Tibial artery (tissue), 4 donors: ENCODE data around the gene RICTOR.
A peak's percentile ranks its signal among the peaks of the same experiment; 100 is the strongest.

Source experiments
- DNase-seq, 2 donors: peaks; one replicate each; pipeline ENCODE4 v3.0.0-alpha.2; 2019
- H3K27ac ChIP-seq, 2 donors: fragments of 200-600 bp; sonication (generic) in 1 of 2; 1 replicate in 1 of 2; 2 replicates in 1 of 2; pipeline ENCODE4 v1.5.1; 2018 to 2019; ENCODE audit warnings: mild to moderate bottlenecking in 1 of 2
- H3K27me3 ChIP-seq, 2 donors: fragments of 200-600 bp; sonication (generic) in 1 of 2; one replicate each; pipeline versions ENCODE4 v1.5.1 to v1.6.0; 2016 to 2019
- H3K36me3 ChIP-seq, 3 donors: fragments of 200-600 bp; sonication (generic) in 2 of 3; one replicate each; pipeline ENCODE4 v1.5.1; 2016 to 2019; ENCODE audit warnings: mild to moderate bottlenecking in 2 of 3
- H3K4me1 ChIP-seq, 4 donors: fragments of 200-600 bp; sonication (generic) in 2 of 4; 1 replicate in 3 of 4; 2 replicates in 1 of 4; pipeline ENCODE4 v1.5.1; 2016 to 2019
- H3K4me3 ChIP-seq, 2 donors: fragments of 200-600 bp; sonication (generic) in 1 of 2; 1 replicate in 1 of 2; 2 replicates in 1 of 2; pipeline ENCODE4 v1.5.1; 2018 to 2019; ENCODE audit warnings: mild to moderate bottlenecking in 2 of 2
- H3K9me3 ChIP-seq, 3 donors: fragments of 200-600 bp; sonication (generic) in 1 of 3; one replicate each; pipeline ENCODE4 v1.5.1; 2016 to 2019
- intact Hi-C: fragments of 100-400 bp; cut with DNase I; formaldehyde crosslinking; loops from one replicate; pipeline ENCODE4 v1.15.0; 2023; ENCODE audit warnings: low total_unique reads
- TF ChIP-seq, protein P1 (sequence below), 2 experiments: fragments of 200-600 bp in 1 of 2; fragments of 450-650 bp in 1 of 2; IDR thresholded peaks; one replicate each; pipeline ENCODE4 v1.5.1; 2017 to 2019; ENCODE audit warnings: antibody characterized with exemption in 2 of 2, mild to moderate bottlenecking in 1 of 2, moderate library complexity in 1 of 2

RICTOR gene, protein sequence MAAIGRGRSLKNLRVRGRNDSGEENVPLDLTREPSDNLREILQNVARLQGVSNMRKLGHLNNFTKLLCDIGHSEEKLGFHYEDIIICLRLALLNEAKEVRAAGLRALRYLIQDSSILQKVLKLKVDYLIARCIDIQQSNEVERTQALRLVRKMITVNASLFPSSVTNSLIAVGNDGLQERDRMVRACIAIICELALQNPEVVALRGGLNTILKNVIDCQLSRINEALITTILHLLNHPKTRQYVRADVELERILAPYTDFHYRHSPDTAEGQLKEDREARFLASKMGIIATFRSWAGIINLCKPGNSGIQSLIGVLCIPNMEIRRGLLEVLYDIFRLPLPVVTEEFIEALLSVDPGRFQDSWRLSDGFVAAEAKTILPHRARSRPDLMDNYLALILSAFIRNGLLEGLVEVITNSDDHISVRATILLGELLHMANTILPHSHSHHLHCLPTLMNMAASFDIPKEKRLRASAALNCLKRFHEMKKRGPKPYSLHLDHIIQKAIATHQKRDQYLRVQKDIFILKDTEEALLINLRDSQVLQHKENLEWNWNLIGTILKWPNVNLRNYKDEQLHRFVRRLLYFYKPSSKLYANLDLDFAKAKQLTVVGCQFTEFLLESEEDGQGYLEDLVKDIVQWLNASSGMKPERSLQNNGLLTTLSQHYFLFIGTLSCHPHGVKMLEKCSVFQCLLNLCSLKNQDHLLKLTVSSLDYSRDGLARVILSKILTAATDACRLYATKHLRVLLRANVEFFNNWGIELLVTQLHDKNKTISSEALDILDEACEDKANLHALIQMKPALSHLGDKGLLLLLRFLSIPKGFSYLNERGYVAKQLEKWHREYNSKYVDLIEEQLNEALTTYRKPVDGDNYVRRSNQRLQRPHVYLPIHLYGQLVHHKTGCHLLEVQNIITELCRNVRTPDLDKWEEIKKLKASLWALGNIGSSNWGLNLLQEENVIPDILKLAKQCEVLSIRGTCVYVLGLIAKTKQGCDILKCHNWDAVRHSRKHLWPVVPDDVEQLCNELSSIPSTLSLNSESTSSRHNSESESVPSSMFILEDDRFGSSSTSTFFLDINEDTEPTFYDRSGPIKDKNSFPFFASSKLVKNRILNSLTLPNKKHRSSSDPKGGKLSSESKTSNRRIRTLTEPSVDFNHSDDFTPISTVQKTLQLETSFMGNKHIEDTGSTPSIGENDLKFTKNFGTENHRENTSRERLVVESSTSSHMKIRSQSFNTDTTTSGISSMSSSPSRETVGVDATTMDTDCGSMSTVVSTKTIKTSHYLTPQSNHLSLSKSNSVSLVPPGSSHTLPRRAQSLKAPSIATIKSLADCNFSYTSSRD (N-terminal part only)

DNA sequence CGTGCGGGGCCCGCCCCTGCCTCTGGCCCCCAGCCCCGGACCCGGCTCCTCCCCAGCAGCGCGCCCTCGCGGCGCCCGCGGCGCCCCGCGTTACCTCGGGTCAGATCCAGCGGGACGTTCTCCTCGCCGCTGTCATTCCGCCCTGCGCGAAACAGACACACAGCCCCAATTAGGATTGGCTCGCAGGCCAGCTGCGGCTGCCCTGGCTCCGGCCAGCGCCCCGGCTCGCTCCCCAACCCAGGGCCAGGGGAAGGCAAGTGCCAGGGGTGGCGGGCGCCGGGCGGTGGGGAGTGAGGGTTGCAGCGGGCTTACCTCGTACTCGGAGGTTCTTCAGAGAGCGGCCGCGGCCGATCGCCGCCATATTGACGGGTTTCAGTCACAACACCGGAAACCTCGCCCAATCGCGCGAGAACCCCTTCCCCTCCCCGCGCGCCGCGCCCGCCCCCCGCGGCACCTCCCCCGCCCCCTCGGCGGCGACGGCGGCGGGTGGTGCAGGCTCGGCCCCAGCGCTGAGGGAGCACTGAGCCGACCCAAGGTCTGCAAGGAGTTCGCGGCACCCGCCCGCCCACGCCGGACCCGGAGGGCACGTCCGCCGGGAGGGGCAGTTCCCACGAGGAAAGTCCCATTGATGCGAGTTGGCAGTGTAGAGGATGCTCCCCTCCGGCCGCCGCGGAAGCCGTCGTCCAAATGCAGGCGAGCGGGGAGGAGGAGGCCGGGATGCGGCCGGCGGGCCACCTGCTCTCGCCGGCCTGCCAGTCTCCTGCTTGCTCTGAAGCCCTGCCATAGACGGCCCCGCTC, at the start of gene RICTOR:
Gene RICTOR (minus strand): TSS at position 383 of the 798 bp plus-strand sequence. CDS start 22 bp downstream, at position 361.
- intact Hi-C loops = loop anchor here (5.0 kb wide), 1 partner anchor 57 kb away; no protein-coding TSS in a partner anchor
- H3K27me3 ChIP-seq = no peaks in the 10 kb centered on the region
- TF ChIP-seq, protein P1, sequence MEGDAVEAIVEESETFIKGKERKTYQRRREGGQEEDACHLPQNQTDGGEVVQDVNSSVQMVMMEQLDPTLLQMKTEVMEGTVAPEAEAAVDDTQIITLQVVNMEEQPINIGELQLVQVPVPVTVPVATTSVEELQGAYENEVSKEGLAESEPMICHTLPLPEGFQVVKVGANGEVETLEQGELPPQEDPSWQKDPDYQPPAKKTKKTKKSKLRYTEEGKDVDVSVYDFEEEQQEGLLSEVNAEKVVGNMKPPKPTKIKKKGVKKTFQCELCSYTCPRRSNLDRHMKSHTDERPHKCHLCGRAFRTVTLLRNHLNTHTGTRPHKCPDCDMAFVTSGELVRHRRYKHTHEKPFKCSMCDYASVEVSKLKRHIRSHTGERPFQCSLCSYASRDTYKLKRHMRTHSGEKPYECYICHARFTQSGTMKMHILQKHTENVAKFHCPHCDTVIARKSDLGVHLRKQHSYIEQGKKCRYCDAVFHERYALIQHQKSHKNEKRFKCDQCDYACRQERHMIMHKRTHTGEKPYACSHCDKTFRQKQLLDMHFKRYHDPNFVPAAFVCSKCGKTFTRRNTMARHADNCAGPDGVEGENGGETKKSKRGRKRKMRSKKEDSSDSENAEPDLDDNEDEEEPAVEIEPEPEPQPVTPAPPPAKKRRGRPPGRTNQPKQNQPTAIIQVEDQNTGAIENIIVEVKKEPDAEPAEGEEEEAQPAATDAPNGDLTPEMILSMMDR (IDR thresholded peaks at IDR 0.05) = no peak
- DNase-seq = peak; percentile 88 to 95
- no peaks in the 10 kb centered on the region for H3K9me3 ChIP-seq
- H3K4me3 ChIP-seq = peak within 1 kb of the TSS; percentile 99
- H3K36me3 ChIP-seq = peaks cover 0 to 6% (median 0%) of the 10 kb centered on the region in 3 donors
- peak within 1 kb of the TSS; percentile 99 to 100 for H3K27ac ChIP-seq
- peaks cover 0 to 45% (median 18%) of the 10 kb centered on the region in 4 donors for H3K4me1 ChIP-seq

DNA sequence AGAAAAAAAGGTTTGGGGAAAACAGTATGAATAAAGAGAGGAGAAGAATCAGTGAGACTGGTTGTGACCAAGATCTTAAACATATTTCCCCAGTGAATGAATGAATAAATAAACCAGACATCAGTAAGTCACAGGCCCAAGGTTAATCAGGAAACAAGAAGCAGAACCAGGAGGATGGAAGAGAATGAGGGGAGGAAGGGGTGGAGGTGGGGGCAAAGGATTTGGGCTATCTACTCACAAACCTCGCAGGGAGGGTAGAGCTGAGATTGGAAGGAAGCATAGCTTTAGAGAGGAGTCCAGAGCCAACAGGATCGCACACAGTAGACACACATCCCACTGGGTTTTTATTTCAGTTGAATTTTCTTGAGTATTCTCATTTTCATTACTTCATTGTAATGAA, 47.7 kb upstream of the RICTOR start:
- TF ChIP-seq, protein P1 (IDR thresholded peaks at IDR 0.05) = no peak
- no peak for DNase-seq
- H3K27ac ChIP-seq = no peak overlapping the region
- intact Hi-C loops = no loop called here
- H3K27me3 ChIP-seq = no peaks in the 10 kb centered on the region
- H3K4me3 ChIP-seq = no peak overlapping the region
- H3K9me3 ChIP-seq = no peaks in the 10 kb centered on the region
- no peaks in the 10 kb centered on the region for H3K36me3 ChIP-seq
- no peaks in the 10 kb centered on the region for H3K4me1 ChIP-seq

DNA sequence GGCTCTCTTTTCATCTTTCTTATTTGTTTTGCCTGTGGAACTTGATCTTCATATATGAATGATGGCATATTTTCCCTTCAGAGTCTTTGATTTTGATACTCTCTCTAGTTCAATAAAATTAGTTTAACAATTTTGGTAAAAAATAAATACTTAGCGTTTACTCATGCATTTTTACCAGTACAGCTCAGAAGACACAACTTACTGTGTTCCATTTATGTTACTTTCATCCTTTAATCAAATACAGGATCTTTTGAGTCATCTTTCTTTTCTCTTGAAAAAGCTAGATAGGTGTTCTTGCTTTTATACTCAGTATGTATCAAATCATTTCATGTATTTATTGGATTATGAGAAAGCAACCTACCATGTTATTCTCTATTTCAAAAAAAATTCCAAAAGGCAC, 47.1 kb upstream of the RICTOR start:
- no peaks in the 10 kb centered on the region for H3K36me3 ChIP-seq
- no peaks in the 10 kb centered on the region for H3K4me1 ChIP-seq
- TF ChIP-seq, protein P1 (IDR thresholded peaks at IDR 0.05) = no peak
- no peaks in the 10 kb centered on the region for H3K27me3 ChIP-seq
- H3K4me3 ChIP-seq = no peak overlapping the region
- no peak overlapping the region for H3K27ac ChIP-seq
- intact Hi-C loops = no loop called here
- no peaks in the 10 kb centered on the region for H3K9me3 ChIP-seq
- DNase-seq = no peak

DNA sequence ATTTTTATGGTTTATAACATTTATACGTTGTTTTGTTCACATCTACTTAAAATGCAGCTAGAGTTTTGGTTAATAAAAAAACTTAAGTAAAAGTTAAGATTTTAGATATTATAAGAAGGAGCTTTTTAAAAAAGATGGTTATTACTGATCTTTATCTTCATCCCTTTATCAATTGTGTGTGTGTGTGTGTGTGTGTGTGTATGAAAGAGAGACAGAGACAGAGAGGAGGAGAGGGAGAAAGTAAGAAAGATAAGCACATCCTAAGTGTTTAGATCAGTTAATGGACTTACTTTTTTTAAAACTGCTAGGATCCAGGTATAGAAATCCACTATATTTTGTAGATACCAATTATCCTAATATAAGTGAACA, 45.8 kb upstream of the RICTOR start:
- Histone ChIP-seq H3K4me3 (no peak overlapping the region), H3K27ac (no peak overlapping the region), H3K36me3 (no peaks in the 10 kb centered on the region), H3K27me3 (no peaks in the 10 kb centered on the region), H3K4me1 (no peaks in the 10 kb centered on the region), H3K9me3 (no peaks in the 10 kb centered on the region)
- TF ChIP-seq, protein P1 (IDR thresholded peaks at IDR 0.05) = no peak
- no peak for DNase-seq
- intact Hi-C loops = no loop called here
